ENCODE data around the gene CTNS.

DNA sequence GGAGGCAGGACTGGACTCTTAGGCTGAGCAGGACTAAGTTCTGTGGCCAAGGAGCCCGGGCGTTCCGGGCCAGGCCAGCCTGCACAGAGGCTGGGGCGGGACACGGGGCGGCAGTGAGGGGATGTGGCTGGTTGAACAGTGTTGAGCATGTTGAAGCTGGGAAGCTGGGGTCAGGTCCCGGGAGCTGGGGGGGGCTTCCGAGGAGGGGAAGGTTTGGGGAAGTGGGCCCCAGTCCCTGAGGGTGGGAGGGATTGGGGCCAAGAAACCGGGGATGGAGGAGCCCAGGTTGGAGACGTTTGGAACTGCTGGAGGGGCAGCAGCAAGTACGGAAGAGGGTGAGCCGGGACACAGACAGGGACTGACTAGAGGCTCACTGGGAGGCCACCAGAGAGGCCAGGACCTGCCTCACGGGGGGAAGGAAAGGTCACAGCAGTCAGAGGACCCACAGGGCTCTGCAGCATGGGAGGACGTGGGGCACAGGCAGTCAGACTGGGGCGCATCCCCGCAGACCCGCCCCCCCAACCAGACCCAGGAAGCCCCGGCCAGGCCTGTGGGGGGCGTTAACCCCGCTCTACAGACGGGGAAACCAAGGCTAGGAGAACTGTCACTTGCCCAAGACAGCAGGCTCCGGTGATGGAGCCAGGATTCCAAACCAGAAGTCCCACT, 22.4 kb downstream of the CTNS start:
- no peak for TF ChIP-seq YY1 (tag by site-specific recombination; IDR thresholded peaks at IDR 0.05)
- no peak for TF ChIP-seq ZNF433 (tag by site-specific recombination; IDR thresholded peaks at IDR 0.05; ENCODE audit: low read depth)
- TF ChIP-seq REST (tag by site-specific recombination; IDR thresholded peaks at IDR 0.05): no peak
- TF ChIP-seq, protein P1, sequence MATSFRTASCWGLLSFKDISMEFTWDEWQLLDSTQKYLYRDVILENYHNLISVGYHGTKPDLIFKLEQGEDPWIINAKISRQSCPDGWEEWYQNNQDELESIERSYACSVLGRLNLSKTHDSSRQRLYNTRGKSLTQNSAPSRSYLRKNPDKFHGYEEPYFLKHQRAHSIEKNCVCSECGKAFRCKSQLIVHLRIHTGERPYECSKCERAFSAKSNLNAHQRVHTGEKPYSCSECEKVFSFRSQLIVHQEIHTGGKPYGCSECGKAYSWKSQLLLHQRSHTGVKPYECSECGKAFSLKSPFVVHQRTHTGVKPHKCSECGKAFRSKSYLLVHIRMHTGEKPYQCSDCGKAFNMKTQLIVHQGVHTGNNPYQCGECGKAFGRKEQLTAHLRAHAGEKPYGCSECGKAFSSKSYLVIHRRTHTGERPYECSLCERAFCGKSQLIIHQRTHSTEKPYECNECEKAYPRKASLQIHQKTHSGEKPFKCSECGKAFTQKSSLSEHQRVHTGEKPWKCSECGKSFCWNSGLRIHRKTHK (tag by site-specific recombination; IDR thresholded peaks at IDR 0.05): no peak

Measured in HEK293 (cell line).